ENCODE measurements around the gene TENM3.

The TENM3 gene

DNA sequence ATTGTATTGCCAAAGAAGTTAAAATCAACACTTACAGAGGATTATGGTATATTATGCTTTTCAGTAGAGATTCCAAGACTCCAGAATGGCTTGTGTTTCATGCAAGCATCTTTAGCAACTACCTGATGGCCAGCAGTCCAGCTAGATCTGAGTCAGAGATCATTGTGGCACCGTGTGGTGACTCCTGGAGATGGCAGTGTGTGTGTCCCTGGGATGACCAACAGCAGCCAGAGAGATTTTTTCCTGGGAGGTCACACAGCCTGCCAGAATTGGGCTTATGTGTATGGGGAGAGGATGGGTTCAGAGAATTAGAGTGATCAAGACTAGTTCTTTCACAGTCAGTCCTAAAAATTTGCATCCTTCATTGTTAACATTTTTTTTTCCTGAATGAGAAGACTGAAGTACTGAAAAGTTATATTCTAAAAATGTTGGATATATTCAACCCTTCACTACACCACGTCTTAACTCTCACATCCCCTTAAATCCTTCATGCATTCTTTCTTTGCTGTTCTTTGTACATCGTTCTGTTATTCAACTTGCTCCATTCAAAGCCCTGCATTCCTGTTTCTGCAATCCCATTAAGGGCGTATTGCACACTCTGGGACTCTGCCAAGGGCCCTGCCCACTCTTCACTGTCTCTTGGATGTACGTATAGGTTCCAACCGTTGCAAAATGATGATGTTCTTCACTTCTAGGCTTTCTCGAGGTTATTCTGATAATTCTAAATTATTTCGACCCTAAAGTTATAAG lies 12.4 kb downstream of the TENM3 start:
- FAIRE-seq: no peak

DNA sequence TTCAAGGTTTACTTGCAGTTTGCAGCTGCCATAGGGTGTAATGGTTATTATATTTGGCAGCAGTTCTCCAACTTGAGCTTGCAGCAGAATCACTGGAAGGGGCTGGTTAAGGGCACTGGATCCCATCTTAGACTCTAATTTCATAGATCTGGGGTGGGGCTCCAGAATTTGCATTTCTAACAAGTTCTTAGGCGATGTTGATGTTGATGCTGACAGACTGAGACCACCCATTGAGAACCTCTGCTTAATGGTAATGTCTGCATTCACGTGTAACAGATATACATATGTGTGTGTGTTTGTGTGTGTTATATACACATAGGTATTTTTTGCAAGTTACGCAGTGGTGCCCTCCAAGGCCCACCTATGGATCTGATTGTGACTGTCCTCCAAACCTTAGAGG lies 13.8 kb downstream of the TENM3 start:
- FAIRE-seq: no peak

DNA sequence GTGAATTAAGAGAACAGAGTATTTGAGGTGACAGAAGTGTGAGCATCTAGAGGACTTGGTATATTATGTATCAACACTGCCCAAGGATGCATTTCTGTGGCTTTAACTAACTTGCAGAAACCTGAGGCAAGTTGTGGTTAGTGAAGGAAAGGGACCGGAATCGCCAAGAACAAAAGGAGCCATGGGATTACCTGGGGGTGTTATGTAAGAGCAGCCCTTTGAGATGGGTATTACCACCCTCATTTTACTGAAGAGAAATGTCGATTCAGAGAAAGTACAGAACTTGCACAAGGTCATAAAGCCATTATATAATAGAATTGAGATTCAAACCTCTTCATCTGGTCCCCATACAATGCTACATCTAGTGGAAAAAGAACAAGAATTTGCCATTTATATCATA lies 14.3 kb downstream of the TENM3 start:
- FAIRE-seq: no peak

DNA sequence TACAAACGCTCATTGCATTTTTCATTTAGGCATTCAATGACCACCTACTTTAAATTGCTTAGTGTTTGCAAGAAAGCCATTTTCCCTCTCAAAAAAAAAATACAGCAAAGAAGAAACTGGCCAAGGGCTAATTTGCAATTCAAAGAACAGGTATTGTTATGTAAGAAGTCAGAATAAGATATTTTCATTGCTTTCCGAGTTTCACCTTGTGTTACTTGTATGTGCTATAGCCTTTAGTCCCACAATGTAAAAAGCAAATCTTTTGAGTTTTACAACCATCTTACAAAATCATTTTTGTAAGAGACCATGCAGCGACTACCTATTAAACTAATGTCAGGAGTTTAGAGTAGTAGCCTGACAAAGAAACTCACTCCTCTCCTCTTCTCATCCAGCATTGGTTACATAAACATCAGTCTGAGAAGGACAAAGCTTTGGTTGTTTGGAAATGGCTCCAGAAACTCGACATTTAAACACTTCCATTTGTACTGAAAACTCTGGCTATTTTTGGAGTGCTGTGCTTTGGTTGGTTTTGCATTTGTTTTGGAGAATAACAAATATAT lies 15.3 kb downstream of the TENM3 start:
- no peak for FAIRE-seq

DNA sequence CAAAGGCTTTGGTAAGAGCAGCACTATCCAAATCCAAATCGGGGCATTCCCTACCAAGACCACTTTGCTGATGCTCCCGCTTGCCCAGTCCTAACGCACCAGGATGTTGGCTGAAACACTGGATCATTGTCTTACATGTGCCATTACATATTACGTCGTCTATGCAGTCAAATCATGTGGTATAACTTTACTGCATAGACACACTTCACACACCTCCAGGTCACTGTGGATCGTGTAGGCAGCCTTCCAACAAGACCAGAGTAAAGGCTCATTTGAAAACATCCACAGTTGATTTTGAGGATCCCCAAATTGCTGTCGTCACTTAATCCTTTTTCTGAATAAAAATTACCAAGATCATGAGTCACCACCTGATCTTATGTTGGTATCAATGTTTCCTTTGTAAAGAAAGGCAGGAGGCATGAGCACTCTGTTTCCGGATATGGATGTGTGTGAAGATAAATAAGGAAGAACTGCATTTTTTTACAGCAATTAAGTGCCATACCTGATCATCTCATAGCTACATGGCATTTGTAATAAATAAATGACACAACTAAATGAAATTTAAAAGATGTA lies 18.5 kb downstream of the TENM3 start:
- FAIRE-seq: no peak

DNA sequence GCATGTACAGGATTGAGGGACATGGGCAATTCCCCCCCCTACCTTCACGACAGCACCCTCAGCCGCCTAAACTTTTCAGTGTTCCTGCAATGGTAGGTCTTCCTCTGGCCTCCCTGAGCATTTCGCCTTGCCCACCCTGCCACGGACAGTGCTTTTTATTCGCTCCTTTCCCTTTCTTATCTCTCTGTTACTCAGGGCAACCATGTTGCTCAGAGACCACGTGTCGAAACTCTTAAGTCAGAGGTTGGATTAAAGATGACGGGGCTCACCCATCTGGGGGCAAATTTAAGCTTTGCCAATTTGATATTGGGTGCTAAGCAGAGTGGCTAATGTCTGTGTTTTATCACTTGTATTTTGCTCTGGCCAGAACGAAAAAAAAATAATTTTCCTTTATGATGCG lies 20.4 kb downstream of the TENM3 start:
- no peak for FAIRE-seq

DNA sequence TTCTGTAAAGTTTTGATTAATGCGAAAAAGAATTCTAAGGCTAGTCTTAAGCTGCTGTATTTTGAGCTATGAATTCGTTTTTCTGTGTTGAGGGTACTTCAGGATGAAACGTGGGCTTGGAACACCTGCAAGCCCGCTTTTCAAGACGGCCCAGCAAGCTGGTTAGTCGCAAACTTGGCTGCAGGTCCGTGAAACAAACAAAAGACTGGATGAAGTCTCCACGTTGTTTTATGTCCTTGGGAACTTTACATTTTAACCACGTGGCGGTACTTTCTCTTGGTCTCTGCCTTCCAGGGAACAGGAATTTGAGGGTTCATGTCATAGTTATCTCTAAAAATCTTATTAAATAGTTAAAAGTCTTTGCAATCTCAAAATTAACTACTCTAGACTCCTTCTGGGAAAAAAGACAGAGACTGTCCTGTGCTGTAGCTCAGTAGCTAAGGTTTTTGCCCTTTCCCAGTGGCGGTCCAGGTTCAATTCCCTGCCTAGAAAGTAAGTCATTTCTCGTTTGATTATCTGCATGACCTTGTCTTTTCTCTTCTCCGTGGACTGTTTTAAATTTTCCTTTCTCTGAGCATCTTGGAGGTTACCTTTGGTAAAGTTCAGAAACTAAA lies 21.0 kb downstream of the TENM3 start:
- FAIRE-seq: no peak

DNA sequence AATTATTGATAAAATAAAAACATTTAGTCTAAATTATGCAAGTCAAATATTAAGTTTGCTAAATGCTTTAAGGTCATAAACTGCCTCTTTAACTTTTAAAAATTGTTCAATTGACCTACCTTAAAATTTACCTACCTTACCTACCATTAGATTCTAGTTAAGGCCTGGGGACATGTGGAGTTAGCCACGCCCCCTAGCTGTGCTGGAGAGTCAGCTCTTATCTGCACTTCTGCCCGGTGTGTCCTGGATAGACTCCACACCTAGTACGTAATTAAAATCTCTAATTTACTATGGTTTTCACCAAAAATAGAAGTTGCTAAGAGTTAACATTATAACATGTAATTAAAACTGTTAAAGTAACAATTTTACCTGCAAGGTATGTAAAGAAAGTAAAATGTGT lies 22.7 kb downstream of the TENM3 start:
- FAIRE-seq: no peak

DNA sequence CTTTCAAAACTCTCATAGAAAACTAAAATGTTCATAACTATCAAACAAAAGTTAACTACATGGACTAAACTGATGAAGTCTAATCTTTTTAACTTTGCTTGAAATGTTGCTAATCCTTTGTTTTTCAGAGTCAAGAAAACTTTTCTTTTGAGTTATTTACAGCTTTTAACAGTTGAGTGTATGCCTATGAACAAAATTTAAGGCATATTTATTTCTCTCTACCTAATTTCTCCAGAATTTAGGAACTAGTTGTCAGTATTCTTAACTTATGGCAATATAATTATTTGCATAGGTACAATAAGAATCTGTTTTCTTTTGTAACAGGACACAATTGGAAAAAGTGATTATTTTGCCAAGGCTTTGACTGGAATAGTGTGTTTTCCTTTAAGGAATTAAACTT lies 23.8 kb downstream of the TENM3 start:
- FAIRE-seq: no peak

DNA sequence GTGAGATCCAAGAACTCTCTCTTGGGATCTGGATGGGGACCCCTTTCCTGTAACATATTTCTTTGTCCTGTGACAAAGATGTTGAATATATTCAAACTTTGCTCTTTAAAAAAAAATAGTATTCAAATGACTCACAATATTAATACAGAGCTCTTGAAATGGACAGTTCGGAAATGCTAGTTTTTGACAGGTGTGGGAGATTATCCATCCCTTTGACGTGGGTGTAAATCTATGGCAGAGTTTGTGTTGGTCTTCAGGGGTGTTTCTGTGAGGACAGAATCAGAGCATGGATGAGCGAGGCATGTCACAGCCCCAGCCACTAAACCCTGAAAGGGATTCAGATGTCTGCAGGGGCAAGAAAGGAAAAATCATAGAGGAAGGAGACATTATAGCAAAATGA lies 25.8 kb downstream of the TENM3 start:
- no peak for FAIRE-seq

DNA sequence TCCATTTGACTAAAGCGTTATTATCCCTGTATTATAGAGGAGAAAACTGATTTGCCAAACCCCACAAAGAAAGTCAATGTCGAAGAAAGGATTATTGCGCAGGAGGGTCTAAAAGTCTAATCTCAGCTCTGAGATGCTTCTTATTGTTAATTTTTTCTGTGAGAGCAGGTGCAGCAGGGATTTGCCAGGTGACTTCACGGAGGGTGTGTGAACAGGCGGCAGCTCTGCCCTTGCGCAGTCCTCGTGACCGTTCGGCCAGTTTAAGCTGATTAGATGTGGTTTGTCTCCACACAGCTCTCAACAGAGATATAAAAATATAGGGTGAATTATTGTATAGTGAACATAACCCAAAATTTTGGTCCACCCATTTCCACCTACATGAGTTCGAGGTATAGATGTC lies 28.5 kb downstream of the TENM3 start:
- no peak for FAIRE-seq

DNA sequence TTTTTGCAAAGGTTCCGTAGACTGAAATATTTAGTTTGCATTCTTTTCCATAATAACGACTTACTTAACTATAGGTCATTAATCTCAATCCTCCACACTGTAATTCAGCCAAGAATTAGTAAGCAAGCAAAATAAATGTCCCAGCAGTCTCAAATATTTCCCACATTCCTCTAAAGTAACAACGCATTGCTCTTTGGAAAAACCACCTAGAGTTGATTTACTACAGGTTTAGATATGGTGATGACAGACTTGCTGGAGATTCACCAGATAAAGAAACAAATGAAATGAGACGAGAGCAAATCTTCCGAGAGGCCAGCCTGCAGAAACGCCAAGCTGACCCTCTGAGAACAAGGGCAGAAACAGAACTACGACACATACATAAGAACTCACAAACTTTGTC lies 28.9 kb downstream of the TENM3 start:
- FAIRE-seq: no peak

DNA sequence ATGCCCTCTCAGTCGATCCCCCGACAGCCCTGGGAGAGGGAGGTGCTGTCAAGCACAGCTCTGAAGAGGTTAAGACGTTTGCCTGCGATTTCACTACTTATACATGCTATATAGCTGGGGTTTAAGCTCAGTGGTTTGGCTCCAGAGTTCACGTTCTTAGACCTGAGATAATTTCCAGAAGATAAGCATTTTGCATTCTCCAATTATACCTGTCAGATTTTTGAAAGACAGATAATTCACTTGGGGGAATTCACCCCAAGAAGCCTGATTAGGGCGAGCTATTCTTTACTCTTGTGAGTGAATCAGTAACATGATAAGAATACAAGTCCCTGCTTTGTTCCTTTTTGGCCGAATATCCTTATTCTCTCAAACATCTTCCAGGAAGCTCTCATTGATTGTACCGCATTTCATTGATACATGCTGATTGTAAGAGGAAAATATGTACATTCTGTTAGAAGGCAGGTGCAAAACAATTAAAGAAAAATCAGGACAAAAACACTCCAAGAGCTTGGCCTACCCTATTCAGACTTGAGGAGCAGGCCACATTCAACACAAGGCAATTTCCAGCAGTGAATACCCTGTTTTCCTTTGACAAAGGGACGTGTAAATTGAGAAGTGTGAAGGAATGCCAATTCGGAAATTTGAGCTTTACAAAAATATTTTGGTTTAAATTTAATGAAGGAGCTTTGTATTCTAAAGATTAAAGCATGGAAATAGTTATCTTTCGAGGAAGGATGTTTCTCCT lies 30.2 kb downstream of the TENM3 start:
- FAIRE-seq: no peak

DNA sequence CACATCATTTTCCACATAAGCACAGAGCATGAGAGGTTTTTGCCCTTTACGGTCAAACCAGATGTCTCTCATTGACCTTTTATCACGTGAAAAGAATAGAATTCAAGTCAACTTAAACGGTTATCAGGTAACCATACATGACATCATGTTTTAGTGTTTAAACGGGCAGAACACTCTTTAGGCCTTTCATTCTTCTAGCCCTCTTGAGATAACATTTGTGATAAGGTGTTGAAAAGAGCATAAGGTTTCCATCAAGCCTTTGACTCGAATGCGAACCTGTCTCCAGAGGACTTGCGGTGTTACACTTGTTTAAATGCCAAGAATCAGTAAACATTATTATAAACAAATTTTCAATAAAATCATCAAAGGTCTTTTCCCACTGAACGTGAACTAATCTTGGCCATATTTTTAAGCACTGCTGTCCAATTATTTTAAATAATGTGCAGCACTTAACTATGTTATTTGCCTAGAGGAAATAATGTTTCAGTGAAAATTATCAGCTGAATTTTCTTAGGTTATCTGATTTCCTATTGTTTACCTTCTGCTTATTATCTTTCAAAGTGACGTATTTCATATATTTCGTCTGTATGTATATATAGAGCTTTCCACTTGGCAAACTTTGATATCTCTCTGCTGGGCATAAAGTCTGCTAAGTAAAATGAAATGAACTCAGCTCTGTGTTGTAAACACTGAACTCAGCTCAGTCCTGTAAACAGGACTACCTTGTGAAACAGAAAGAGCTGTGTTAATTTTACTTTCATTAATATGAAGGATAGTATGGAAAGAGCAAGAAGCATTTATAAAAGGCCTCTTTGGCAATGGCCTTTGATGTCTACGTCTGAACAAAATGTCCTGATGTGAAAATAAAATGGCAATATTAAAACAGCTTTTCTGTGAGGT lies 33.3 kb downstream of the TENM3 start:
- FAIRE-seq: no peak

DNA sequence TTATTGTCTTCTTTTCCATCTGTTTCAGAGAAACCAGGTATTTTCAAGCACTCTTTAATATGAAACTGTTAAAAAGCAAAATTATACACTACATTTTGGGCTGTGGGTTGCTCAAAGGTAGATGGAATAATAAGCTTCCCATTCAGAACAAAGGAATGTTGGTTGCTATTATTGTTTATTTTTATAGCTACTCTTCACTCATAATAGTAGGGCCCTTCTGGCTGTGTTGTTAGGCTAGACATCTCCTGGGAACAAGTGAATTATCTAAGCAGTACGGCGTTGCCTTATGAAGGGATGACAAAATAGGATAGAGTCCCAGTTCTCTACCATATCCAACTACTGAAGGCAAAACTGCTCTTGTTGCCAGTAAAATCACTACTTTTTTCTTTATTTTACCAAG lies 34.2 kb downstream of the TENM3 start:
- no peak for FAIRE-seq

DNA sequence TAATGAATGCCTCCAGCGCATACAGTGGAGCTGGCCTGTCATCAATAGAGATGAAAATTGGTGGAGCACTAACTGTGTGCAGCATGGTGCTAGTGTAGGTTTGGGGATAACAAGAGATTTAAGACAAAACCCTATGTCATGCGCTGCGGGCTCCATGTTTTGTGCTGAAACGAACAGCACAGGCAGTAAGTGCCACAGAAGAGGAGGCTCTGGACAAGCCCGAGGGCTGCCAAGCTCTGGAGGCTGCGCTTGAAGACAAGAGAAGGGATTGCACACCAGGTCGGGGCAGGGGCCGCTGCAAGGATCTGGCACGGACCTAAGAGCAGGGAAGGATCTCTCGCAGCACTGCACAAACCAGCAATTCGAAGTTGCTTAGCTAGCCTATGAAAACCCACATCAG lies 35.5 kb downstream of the TENM3 start:
- no peak for FAIRE-seq

DNA sequence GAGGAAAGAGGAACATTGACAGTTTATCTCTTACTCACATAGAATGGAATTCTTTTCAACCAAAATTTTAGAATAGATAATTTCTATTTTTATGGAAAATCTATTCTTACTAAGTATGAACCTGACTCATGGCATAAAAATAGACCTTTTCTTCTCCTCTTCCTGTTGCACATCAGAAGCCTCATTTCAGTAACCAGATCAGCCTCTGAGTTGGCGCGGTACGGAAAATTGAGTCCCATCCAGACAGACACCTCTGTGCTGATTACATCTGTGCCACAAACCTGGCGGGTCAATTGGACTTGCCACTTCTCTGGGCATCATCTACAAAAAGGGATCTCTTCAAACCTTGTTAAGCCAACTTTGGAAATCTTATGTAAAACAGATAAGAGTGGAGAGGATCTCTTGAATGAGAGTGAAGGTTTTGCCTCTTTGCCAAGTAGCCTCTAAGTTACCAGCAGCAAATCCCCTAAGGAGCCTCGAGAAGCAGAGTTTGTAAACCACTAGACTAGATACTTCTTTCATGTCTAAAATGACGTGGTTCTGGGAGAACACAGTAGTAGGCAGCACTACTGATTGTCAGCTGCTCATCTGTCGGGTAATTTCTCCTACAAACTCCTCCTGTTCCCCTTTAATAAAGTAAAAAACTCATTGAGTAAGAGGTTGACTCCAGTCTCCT lies 37.4 kb downstream of the TENM3 start:
- no peak for FAIRE-seq

DNA sequence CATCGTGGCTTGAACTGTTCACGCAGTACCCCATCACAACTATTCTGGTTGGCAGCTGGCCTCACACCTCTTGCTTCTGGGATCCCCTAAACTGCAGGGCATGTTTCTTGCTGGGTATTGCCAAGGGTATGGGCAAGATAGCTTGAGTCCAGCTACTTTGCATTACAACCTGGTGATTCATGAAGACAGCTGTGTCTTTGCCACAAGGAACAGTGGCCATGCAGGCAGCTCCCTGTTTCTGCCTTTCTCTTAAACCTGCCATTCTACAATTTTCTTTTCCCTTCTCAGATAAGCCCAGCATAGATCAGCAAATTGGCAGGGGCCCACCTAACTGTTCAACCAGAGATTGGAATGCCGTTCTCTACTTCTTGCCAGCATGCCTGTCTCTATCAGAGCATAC lies 42.8 kb downstream of the TENM3 start:
- FAIRE-seq: no peak

DNA sequence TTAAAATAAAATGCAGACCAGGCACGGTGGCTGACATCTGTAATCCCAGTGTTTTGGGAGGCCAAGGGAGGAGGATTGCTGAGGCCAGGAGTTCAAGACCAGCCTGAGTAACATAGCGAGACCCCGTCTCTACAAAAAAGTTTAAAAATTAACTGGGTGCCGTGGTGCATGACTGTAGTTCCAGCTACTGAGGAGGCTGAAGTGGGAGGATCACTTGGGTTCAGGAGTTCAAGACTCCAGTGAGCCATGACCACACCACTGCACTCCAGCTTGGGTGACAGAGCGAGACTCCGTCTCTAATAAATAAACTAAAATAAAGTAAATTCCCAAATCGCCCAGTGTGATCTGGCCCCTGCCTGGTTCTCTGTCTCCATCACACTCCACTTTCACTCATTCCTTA lies 43.7 kb downstream of the TENM3 start:
- FAIRE-seq: no peak

DNA sequence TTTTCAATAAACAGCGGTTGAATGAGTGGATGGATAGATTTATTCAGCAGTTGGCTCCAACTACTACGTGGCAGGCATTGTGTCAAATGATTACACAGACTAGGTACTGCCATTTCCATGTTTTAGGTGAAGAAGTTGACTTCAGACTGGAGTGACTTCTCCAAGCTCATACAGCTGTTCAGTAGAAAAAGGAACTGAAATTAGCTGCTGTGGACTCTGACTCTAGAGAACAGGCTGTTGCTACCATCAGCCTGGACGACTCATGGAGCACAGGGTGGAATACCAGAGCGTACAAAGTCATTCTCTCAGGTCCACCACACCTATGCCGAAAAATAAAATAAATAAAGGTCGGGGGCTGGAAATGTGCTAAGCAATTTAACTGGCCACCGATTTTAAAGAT lies 45.3 kb downstream of the TENM3 start:
- no peak for FAIRE-seq

DNA sequence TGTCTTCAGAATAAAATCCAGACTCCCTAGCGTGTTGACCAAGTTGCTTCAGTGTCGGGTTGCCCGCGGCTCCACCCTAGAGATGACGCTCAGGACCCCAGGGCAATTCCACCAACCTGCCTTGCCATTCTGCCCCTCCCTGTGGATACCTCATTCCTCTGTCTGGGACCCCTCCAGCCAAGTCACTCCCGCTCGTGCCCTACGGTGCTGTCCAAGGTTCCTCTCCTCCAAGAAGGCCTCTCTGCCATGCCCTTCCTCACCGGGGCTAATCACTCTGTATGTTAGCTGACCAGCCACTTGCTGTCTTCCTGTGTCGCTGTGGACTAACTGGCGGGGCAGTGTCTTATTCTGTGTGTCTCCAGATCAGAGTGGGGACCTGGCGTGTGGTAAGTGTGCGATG lies 46.6 kb downstream of the TENM3 start:
- no peak for FAIRE-seq

DNA sequence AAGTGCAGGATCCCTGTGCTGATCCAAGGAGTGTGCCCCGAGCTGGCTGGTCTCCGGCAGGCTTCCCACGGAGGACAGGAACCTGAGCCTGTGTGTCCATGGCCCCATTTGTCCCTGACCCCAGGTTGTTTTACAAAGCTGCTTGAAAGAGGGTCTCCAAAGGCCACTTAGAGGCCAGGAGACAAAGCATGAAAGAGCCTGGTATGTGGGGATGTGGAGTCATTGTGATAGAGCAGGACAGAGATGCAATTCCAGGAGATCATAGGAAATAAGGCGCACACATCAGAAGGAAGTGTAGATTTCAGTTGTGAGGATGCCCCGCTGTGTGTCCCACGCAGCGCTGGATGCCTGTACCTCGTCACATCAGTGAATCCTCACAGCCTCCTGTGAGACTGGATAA lies 48.0 kb downstream of the TENM3 start:
- no peak for FAIRE-seq

Data from colon (tissue), 2 donors.